ENCODE measurements around the gene SIK2. TPM values are rescaled to one million over a fixed set of nuclear protein-coding genes. Genes with fewer than 3 reads are reported as not detected.

The SIK2 gene
- total RNA-seq, 1 donor from 2014 or later: 8.1 TPM

DNA sequence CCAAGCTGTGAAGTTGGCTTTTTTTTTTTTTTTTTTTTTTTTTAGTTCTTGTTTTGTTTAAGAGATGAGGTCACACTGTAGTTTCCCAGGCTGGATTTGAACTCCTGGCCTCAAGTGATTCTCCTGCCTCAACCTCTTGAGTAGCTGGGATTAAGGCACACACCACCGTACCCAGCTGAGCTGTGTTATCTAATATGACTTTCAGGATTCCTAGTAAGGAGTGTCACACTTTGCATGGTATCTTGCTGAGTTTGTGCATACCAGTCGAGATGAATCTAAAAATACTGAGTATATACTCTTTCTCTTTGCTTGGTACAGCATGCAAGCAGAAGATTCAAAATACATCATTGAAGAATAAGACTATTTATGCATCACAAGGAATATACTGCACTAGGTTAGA lies 58.6 kb downstream of the SIK2 start:
- no peak for DNase-seq (ENCODE audit: low read depth)
- TF ChIP-seq, protein P1, sequence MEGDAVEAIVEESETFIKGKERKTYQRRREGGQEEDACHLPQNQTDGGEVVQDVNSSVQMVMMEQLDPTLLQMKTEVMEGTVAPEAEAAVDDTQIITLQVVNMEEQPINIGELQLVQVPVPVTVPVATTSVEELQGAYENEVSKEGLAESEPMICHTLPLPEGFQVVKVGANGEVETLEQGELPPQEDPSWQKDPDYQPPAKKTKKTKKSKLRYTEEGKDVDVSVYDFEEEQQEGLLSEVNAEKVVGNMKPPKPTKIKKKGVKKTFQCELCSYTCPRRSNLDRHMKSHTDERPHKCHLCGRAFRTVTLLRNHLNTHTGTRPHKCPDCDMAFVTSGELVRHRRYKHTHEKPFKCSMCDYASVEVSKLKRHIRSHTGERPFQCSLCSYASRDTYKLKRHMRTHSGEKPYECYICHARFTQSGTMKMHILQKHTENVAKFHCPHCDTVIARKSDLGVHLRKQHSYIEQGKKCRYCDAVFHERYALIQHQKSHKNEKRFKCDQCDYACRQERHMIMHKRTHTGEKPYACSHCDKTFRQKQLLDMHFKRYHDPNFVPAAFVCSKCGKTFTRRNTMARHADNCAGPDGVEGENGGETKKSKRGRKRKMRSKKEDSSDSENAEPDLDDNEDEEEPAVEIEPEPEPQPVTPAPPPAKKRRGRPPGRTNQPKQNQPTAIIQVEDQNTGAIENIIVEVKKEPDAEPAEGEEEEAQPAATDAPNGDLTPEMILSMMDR (conservative IDR thresholded peaks at IDR 0.05; ENCODE audit: low read depth, low read length): no peak
- no peak overlapping the region for H3K4me3 ChIP-seq (ENCODE audit: low read depth, low read length)

DNA sequence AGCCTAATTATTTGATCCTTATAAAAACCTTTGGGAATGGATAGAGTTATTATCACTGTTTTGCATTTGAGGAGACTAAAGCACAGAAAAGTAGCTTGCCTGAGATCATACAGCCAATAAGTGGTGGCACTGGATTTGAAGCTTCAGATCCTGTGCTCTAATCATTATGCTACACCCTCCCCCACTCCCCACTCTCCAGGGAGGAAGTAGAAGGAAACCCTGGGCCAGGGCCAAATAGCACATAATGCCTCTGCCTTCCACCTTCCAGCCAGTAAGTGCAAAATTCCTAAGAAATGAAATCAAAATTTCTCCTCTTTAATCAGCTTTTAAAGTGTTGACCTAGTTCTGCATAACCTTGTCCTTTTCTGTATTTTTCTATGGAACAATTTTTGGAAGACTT lies 61.6 kb downstream of the SIK2 start:
- TF ChIP-seq, protein P1 (conservative IDR thresholded peaks at IDR 0.05; ENCODE audit: low read depth, low read length): no peak
- no peak overlapping the region for H3K4me3 ChIP-seq (ENCODE audit: low read depth, low read length)
- DNase-seq (ENCODE audit: low read depth): no peak

DNA sequence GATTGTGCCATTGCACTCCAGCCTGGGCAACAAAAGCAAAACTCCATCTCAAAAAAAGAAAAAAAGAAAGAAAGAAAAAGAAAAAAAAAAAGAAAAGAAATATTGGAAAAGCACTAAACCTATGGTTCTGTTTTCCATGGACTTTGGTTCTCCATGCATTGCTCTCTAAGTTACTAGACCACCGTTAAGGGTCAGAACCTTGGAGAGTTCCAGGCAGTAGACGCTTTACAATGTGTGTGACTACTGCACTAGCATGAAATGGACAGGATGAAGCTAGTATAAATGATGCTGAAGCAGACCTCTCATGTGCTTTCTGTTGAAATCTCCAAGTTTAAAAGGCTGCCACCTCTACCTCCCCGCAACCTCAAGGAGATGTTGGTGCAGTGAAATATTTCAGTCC lies 63.5 kb downstream of the SIK2 start:
- no peak for DNase-seq (ENCODE audit: low read depth)
- TF ChIP-seq, protein P1 (conservative IDR thresholded peaks at IDR 0.05; ENCODE audit: low read depth, low read length): no peak
- no peak overlapping the region for H3K4me3 ChIP-seq (ENCODE audit: low read depth, low read length)

DNA sequence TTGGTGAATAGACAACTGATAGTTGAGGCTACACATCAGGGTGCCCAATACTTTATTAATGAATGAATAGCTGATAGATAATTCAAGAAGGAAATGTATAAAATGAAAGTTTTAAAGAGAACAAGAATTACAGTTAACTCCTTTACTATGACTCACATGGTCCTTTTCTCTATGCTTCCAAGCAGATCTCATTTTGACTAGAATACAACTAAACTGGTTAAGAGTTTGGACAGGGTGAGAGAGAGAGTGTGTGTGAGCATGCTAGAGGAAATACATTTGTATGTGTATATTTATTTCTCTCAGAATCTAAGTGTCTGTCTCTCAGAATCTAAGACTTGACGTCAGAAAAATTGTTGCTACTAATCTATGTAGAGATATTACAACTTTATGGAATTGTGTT lies 66.7 kb downstream of the SIK2 start:
- no peak for DNase-seq (ENCODE audit: low read depth)
- TF ChIP-seq, protein P1 (conservative IDR thresholded peaks at IDR 0.05; ENCODE audit: low read depth, low read length): no peak
- no peak overlapping the region for H3K4me3 ChIP-seq (ENCODE audit: low read depth, low read length)

DNA sequence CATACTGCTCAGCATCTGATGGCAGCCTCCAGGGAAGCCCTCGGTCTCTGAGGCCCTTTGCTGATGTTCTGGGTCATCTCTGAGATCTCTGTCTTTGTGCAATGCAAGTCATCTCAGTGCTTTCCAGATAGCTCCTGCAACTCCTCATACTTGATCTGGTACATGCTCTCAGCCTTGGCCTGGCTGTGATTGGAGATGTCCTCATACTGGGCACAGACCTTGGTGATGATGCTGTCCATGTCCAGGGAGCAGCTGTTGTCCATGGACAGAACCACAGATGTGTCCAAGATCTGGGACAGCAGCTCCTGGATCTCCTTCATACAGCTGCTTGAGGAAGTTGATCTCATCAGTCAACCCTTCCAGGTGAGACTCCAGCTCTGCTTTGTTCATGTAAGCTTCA lies 69.1 kb downstream of the SIK2 start:
- DNase-seq (ENCODE audit: low read depth): no peak
- TF ChIP-seq, protein P1 (conservative IDR thresholded peaks at IDR 0.05; ENCODE audit: low read depth, low read length): no peak
- H3K4me3 ChIP-seq (ENCODE audit: low read depth, low read length): no peak overlapping the region

DNA sequence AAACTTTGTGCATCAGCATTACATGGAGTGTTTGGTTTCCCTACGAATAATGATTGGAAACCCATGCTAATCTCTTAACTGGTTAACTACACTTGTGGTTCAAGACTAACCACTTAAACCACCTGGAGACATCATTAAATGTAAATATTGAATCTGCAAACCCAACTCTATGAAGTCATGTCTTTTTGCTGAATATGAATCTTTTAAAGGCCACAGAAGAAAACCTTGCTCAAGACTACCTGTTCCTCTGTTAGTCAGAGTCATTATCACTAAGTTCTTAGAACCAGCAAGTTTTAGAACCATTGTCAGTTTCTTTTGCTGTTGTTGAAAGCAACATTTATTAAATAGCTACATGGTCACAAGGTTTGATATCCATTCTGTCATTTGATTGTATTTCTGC lies 70.7 kb downstream of the SIK2 start:
- H3K4me3 ChIP-seq (ENCODE audit: low read depth, low read length): no peak overlapping the region
- no peak for DNase-seq (ENCODE audit: low read depth)

DNA sequence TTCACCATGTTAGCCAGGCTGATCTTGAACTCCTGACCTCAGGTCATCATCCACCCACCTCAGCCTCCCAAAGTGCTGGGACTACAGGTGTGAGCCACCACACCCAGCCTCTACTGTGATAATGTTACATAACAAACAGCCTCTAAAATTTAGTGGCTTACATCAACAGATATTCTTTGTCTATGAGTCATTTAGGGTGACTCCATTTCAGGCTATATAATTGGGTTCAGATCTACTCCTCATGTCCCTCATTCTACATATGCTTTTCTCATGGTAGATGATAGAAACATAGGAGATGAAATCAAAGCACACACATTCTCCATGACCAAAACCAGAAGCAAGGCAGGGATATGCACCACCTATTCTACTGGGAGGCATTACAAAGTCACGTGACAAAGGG lies 72.7 kb downstream of the SIK2 start:
- no peak overlapping the region for H3K4me3 ChIP-seq (ENCODE audit: low read depth, low read length)
- TF ChIP-seq, protein P1 (conservative IDR thresholded peaks at IDR 0.05; ENCODE audit: low read depth, low read length): no peak
- DNase-seq (ENCODE audit: low read depth): no peak

More for the DNA sequence above, 70.7 kb downstream of the SIK2 start:
- TF ChIP-seq, protein P1 (conservative IDR thresholded peaks at IDR 0.05; ENCODE audit: low read depth, low read length): no peak
